ENCODE results near the gene TMEM63A.

The TMEM63A gene

DNA sequence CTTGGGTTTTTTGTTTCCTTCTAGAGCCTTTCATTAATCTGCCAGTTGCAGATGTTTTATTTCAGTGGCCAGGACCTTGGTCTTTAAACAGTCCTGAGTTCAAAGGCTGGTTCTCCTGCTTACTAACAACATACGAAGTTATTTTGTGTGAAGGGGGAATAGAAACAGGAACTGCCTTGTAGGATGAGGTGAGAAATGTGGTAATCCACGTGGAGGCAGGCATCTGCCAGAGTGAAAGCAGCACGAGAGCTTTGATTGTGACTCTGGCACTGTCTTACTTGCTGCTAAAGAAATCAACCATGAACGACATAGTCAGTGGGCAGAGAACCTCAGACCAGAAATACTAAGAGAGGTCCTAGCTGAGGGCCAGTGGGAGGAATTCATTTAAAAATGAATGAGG lies 30.4 kb downstream of the TMEM63A start:
- TF ChIP-seq, protein P1, sequence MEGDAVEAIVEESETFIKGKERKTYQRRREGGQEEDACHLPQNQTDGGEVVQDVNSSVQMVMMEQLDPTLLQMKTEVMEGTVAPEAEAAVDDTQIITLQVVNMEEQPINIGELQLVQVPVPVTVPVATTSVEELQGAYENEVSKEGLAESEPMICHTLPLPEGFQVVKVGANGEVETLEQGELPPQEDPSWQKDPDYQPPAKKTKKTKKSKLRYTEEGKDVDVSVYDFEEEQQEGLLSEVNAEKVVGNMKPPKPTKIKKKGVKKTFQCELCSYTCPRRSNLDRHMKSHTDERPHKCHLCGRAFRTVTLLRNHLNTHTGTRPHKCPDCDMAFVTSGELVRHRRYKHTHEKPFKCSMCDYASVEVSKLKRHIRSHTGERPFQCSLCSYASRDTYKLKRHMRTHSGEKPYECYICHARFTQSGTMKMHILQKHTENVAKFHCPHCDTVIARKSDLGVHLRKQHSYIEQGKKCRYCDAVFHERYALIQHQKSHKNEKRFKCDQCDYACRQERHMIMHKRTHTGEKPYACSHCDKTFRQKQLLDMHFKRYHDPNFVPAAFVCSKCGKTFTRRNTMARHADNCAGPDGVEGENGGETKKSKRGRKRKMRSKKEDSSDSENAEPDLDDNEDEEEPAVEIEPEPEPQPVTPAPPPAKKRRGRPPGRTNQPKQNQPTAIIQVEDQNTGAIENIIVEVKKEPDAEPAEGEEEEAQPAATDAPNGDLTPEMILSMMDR (IDR thresholded peaks at IDR 0.05; ENCODE audit: insufficient read depth, low read length, poor library complexity, severe bottlenecking), result no peak
- Histone ChIP-seq H3K27me3 (replicated peaks; ENCODE audit: control insufficient read depth, insufficient read depth, low read length) (no peaks in the 10 kb centered on the region), H3K36me3 (ENCODE audit: control insufficient read depth, insufficient read depth, low read length) (peaks cover 6% of the 10 kb centered on the region), H3K4me3 (replicated peaks; ENCODE audit: low read depth, low read length) (no peak overlapping the region)
- peak; percentile 52 for DNase-seq (ENCODE audit: extremely low read depth, insufficient read length)

DNA sequence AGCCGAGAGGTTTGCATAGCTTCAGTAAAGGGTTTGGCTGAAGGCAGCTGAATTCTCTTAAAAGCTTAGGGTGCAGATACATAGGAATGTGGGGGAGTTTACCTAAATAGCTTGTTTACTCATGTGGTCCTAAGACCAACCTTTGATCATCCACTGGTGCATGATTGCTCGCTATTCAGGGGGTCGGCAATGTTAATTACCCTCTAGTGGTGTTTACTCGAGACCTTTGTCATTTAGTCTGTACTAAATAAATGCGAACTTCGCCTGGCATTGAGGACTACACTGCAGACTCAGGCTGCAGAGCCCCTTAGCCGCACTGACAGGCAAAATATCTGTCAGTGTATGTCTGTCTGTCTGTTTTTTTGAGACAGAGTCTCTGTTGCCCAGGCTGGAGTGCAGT lies 31.8 kb downstream of the TMEM63A start:
- Histone ChIP-seq H3K4me3 (replicated peaks; ENCODE audit: low read depth, low read length) (no peak overlapping the region), H3K27me3 (replicated peaks; ENCODE audit: control insufficient read depth, insufficient read depth, low read length) (no peaks in the 10 kb centered on the region), H3K36me3 (ENCODE audit: control insufficient read depth, insufficient read depth, low read length) (peaks cover 12% of the 10 kb centered on the region)
- DNase-seq (ENCODE audit: extremely low read depth, insufficient read length), result no peak
- TF ChIP-seq, protein P1 (IDR thresholded peaks at IDR 0.05; ENCODE audit: insufficient read depth, low read length, poor library complexity, severe bottlenecking), result no peak

DNA sequence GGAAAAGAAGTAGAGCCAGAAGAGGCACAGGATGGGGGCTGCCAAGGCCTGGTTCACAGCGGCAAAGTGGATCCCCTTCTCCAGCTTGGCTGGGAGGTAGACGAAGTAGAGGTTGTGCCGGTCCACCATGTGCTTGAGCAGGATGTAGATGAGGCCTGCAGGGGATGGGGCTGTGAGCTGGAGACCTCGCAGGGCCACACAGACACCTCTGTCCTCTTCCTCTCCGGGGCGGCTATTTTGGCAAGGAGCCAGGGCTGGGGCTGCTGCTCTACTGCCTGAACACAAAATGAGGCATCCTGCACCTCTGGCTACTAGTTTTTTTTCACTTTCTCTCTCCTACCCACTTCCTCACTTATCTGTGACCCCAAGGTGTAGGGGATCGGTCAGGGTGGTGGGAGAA lies 32.3 kb downstream of the TMEM63A start:
- DNase-seq (ENCODE audit: extremely low read depth, insufficient read length), result no peak
- TF ChIP-seq, protein P1 (IDR thresholded peaks at IDR 0.05; ENCODE audit: insufficient read depth, low read length, poor library complexity, severe bottlenecking), result no peak

DNA sequence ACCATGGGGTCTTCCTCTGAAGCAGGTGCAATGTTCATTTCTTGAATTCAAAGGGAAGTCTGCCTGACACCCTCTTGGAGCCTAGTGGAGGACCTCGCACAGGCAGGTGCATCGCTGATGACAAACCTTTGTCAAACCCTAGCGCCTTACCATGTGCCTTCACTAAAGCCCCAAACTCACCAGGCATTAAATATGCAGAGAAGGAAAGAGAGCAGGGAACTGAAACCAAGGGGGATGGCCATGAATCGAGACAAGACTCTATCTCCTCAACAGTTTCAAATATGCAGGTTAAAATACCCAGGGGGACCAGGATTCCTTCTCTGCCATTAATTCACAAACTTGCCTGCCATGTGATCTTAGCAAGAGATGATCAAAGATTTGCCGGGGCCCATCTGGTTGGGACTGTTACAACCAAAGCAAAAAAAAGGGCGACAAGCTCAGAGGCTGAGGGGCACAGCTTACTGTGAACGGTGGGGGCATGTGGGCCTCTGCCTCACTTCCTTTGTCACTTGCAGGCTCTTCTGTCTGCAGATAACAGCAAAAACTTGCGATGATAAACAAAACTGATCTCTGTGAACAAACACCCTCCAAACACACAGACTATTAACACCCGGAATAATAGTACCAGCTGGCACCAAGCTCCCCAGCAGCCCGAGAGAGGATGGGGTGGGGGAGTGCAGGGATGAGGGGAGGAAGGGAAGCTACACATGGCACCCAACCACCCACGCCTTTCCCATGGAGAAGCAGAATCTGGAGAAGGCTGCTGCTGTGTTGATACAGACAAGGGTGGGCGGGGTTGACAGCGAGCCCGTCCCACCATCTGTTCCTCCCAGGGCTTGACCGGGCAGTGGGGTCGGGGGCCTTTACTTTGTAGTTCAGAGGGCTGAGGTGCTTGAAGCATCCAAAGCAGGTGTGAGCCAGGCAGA lies 33.9 kb downstream of the TMEM63A start:
- no peak overlapping the region for H3K4me3 ChIP-seq (replicated peaks; ENCODE audit: low read depth, low read length)
- H3K36me3 ChIP-seq (ENCODE audit: control insufficient read depth, insufficient read depth, low read length), result peaks cover 6% of the 10 kb centered on the region
- TF ChIP-seq, protein P1 (IDR thresholded peaks at IDR 0.05; ENCODE audit: insufficient read depth, low read length, poor library complexity, severe bottlenecking), result no peak
- H3K27me3 ChIP-seq (replicated peaks; ENCODE audit: control insufficient read depth, insufficient read depth, low read length), result no peaks in the 10 kb centered on the region
- peak; percentile 67 for DNase-seq (ENCODE audit: extremely low read depth, insufficient read length)

More for the DNA sequence above, 32.3 kb downstream of the TMEM63A start:
- H3K4me3 ChIP-seq (replicated peaks; ENCODE audit: low read depth, low read length), result no peak overlapping the region
- peaks cover 12% of the 10 kb centered on the region for H3K36me3 ChIP-seq (ENCODE audit: control insufficient read depth, insufficient read depth, low read length)
- no peaks in the 10 kb centered on the region for H3K27me3 ChIP-seq (replicated peaks; ENCODE audit: control insufficient read depth, insufficient read depth, low read length)

DNA sequence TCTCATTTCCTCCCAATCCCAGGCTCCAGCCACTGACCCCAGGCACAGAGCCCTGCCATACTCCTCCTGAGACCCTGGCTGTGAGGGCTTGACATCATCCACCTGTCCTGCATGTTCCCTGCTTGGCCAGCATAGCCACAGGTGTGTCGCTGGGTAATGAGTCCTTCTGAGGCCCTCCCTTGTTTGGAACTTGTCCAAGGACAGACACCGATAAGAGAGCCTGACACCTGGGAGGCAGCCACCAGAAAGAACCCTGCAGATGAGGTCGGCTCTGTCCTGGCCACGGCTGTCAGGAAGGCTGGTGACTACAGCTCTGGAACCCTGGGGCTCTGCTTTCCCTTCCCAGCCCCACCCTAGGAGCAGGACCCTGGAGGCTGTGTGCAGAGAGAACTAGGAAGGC lies 34.6 kb downstream of the TMEM63A start:
- DNase-seq (ENCODE audit: extremely low read depth, insufficient read length), result no peak
- Histone ChIP-seq H3K27me3 (replicated peaks; ENCODE audit: control insufficient read depth, insufficient read depth, low read length) (no peaks in the 10 kb centered on the region), H3K36me3 (ENCODE audit: control insufficient read depth, insufficient read depth, low read length) (peaks cover 6% of the 10 kb centered on the region), H3K4me3 (replicated peaks; ENCODE audit: low read depth, low read length) (no peak overlapping the region)
- TF ChIP-seq, protein P1 (IDR thresholded peaks at IDR 0.05; ENCODE audit: insufficient read depth, low read length, poor library complexity, severe bottlenecking), result no peak

Measured in GM06990 (cell line).